Heart right ventricle (tissue), 16 donors: ENCODE data around the gene DCUN1D3. TPM values are rescaled to one million over a fixed set of nuclear protein-coding genes. Genes with fewer than 3 reads are reported as not detected.
A peak's percentile ranks its signal among the peaks of the same experiment; 100 is the strongest.

ENCODE experiments used
- ATAC-seq, 8 donors: fragments of 200-7000 bp; cut with Tn5 transposase; one replicate each; pipeline ENCODE4 v1.9.1; 2020; ENCODE audit warnings: mild to moderate bottlenecking in 8 of 8, moderate library complexity in 8 of 8, moderate number of reproducible peaks in 1 of 8
- DNase-seq, 2 donors: peaks; one replicate each; pipeline ENCODE4 v3.0.0-alpha.2; 2020
- H3K27ac ChIP-seq, 10 donors: fragments of 200-600 bp; sonication (generic) in 2 of 10; one replicate each; pipeline versions ENCODE4 v1.5.0 to v1.8.0; 2020 to 2022; ENCODE audit warnings: mild to moderate bottlenecking in 3 of 10
- H3K27me3 ChIP-seq, 7 donors: fragments of 200-600 bp; one replicate each; pipeline ENCODE4 v1.8.0; 2021 to 2022; ENCODE audit warnings: mild to moderate bottlenecking in 2 of 7
- H3K36me3 ChIP-seq, 9 donors: fragments of 200-600 bp; sonication (generic) in 1 of 9; one replicate each; pipeline versions ENCODE4 v1.5.0 to v1.8.0; 2020 to 2022; ENCODE audit warnings: mild to moderate bottlenecking in 2 of 9
- H3K4me1 ChIP-seq, 9 donors: fragments of 200-600 bp; sonication (generic) in 1 of 9; one replicate each; pipeline versions ENCODE4 v1.5.0 to v1.8.0; 2020 to 2022; ENCODE audit warnings: mild to moderate bottlenecking in 4 of 9
- H3K4me3 ChIP-seq, 10 donors: fragments of 200-600 bp; sonication (generic) in 2 of 10; one replicate each; pipeline versions ENCODE4 v1.5.0 to v1.8.0; 2020 to 2022; ENCODE audit warnings: mild to moderate bottlenecking in 7 of 10, moderate library complexity in 2 of 10
- H3K9me3 ChIP-seq, 11 donors: fragments of 200-600 bp in 10 of 11; sonication (generic) in 2 of 11; one replicate each; pipeline versions ENCODE4 v1.5.0 to v1.8.0; 2013 to 2022; ENCODE audit warnings: mild to moderate bottlenecking in 2 of 11, control low read depth in 1 of 11, moderate library complexity in 1 of 11
- CTCF ChIP-seq, 9 donors: fragments of 200-600 bp; sonication (generic) in 2 of 9; IDR thresholded peaks; one replicate each; pipeline versions ENCODE4 v1.5.0 to v1.8.0; 2021 to 2022; ENCODE audit warnings: antibody characterized with exemption in 9 of 9, mild to moderate bottlenecking in 5 of 9, moderate library complexity in 1 of 9
- WGBS, 2 donors: extraction: QIAGEN DNeasy Blood & Tissue Kit; methylation state at CpG; one replicate each; pipeline ENCODE4 v1.1.7; 2013; ENCODE audit warnings: inconsistent platforms in 1 of 2; 5-methylcytosine and 5-hydroxymethylcytosine counted together
- intact Hi-C, 10 donors: fragments of 100-400 bp; cut with DNase I; formaldehyde crosslinking; loops; one replicate each; pipeline versions ENCODE4 v1.11.1 to v1.14.2; 2022
- polyA plus RNA-seq, 2 donors: library from polyadenylated mRNA; stranded (reverse); fragments of 200-250 nt; gene quantifications; one replicate each; pipeline ENCODE4 v1.2.3, GENCODE V29; 2013
- total RNA-seq, 10 donors: library from RNA; stranded (reverse); fragmentation: NEBNext Ultra II Directional in 3 of 10; extraction: Animal tissue kit (Norgen Biotek cat#: 25700) in 3 of 10; gene quantifications; one replicate each; pipeline versions ENCODE4 v1.2.1 to v1.2.4, GENCODE V29; 2021 to 2023
- donor health status: Arrhythmogenic right ventricular cardiomyopathy.
- donor health status: ischemic (EF 13 %, LVEDD 7.1; RV severe dilation, severe dysfunction).
- donor health status: healthy with polysubstance abuse.
- donor health status: DM: no; HTN: yes; CAD: no.
- donor health status: DM: no; HTN: no; CAD: no.
- donor health status: ischemic (EF 25% LVEDD 6.9; RV normal size, moderate dysfunction).
- donor health status: ischemic (EF 25% LVEDD 5.7; RV mildly dilated, moderate dysfunction).
- donor health status: healthy.
- donor health status: DM: yes; HTN: yes; CAD: no.
- donor health status: Ischemic cardiomyopathy.
- donor health status: ischemic (EF 35%, LVEDD 5.7; RV mildly dilated, moderate dysfunction).
- donor health status: nonischemic (EF 11% LVEDD 7.7; RV severe dilation, severe dysfunction).
- donor health status: DM: yes; HTN: yes; CAD: no.
- donor health status: PGD.
- donor health status: ischemic (EF 29% LVEDD 5.4; RV normal size, mild dysfunction).
- donor health status: nonischemic (EF 23%, LVEDD 6.1; RV moderate dilation, normal function).

DCUN1D3 gene
- total and polyA plus RNA-seq, 12 donors, result 3.4 to 32.6 (median 9.4) TPM

GRCh38 chr16:20849589-20850390, 50.4 kb downstream of the DCUN1D3 start:
- peak overlapping the region in 8 of 10 donors; percentile 69 to 87 (median 74) for H3K27ac ChIP-seq
- peaks cover 15 to 71% (median 51%) of the 10 kb centered on the region in 9 donors for H3K4me1 ChIP-seq
- no peaks in the 10 kb centered on the region for H3K27me3 ChIP-seq
- 48 to 53% methylated on average over 6 of the region's 6 CpGs for WGBS, 2 donors
- DNase-seq (peak; percentile 68 to 69), ATAC-seq (peak in 7 of 8 donors; percentile 16 to 49 (median 38))
- H3K9me3 ChIP-seq, result no peaks in the 10 kb centered on the region
- H3K36me3 ChIP-seq, result peaks cover 0 to 26% (median 0%) of the 10 kb centered on the region in 9 donors
- intact Hi-C loops, result loop anchor here (1.0 to 10.0 kb wide), 16 partner anchors 42 to 308 kb away; partner anchors contain the start of genes DCUN1D3 (in 5 of the 10), LYRM1 (in 5 of the 10), ERI2 (in 2 of the 10) and REXO5 (in 2 of the 10)
- TF ChIP-seq CTCF (IDR thresholded peaks at IDR 0.05), result peak; percentile 94 to 99 (median 98)
- H3K4me3 ChIP-seq, result peak overlapping the region in 1 of 10 donors; percentile 12

- DNase-seq (no peak), ATAC-seq (no peak)
- H3K4me1 ChIP-seq, result peaks cover 12 to 55% (median 39%) of the 10 kb centered on the region in 9 donors
- H3K27me3 ChIP-seq, result no peaks in the 10 kb centered on the region
- H3K4me3 ChIP-seq, result no peak overlapping the region
- H3K36me3 ChIP-seq, result peaks cover 0 to 29% (median 0%) of the 10 kb centered on the region in 9 donors
- TF ChIP-seq CTCF (IDR thresholded peaks at IDR 0.05), result no peak
- no peaks in the 10 kb centered on the region for H3K9me3 ChIP-seq
- 70 to 91% methylated on average over 2 of the region's 2 CpGs for WGBS, 2 donors
- intact Hi-C loops, result loop anchor here in 4 of 10 donors (2.0 to 10.0 kb wide), 5 partner anchors 45 to 255 kb away; no protein-coding TSS in a partner anchor
- no peak overlapping the region for H3K27ac ChIP-seq
These were observed 52.6 kb downstream of the DCUN1D3 start for GRCh38 chr16:20847550-20847949.

- H3K27me3 ChIP-seq, result no peaks in the 10 kb centered on the region
- ATAC-seq (no peak), DNase-seq (no peak)
- H3K27ac ChIP-seq, result peak overlapping the region in 2 of 10 donors; percentile 1 to 60
- H3K4me3 ChIP-seq, result no peak overlapping the region
- intact Hi-C loops, result loop anchor here in 4 of 10 donors (2.0 to 10.0 kb wide), 5 partner anchors 44 to 256 kb away; no protein-coding TSS in a partner anchor
- H3K4me1 ChIP-seq, result peaks cover 10 to 45% (median 29%) of the 10 kb centered on the region in 9 donors
- no peaks in the 10 kb centered on the region for H3K9me3 ChIP-seq
- no peak for TF ChIP-seq CTCF (IDR thresholded peaks at IDR 0.05)
- H3K36me3 ChIP-seq, result peaks cover 0 to 31% (median 0%) of the 10 kb centered on the region in 9 donors
These were observed 53.6 kb downstream of the DCUN1D3 start for GRCh38 chr16:20846551-20846950.

- 55 to 60% methylated on average over 6 of the region's 6 CpGs for WGBS, 2 donors
These were observed 54.1 kb downstream of the DCUN1D3 start for GRCh38 chr16:20846030-20846429.

More at GRCh38 chr16:20846030-20846429, 54.1 kb downstream of the DCUN1D3 start:
- no peak for TF ChIP-seq CTCF (IDR thresholded peaks at IDR 0.05)
- ATAC-seq (peak; percentile 44 to 90 (median 78)), DNase-seq (peak in 1 of 2 donors; percentile 52)
- peaks cover 8 to 40% (median 23%) of the 10 kb centered on the region in 9 donors for H3K4me1 ChIP-seq
- H3K36me3 ChIP-seq, result peaks cover 0 to 31% (median 0%) of the 10 kb centered on the region in 9 donors
- intact Hi-C loops, result loop anchor here in 4 of 10 donors (2.0 to 10.0 kb wide), 5 partner anchors 44 to 256 kb away; no protein-coding TSS in a partner anchor
- H3K4me3 ChIP-seq, result no peak overlapping the region
- no peaks in the 10 kb centered on the region for H3K9me3 ChIP-seq
- H3K27me3 ChIP-seq, result no peaks in the 10 kb centered on the region
- H3K27ac ChIP-seq, result peak overlapping the region in 3 of 10 donors; percentile 1 to 60 (median 4)
